ENCODE measurements around the gene NTF3. TPM values are rescaled to one million over a fixed set of nuclear protein-coding genes. Genes with fewer than 3 reads are reported as not detected.

NTF3 gene
- total RNA-seq, 1 experiment from 2014 or later: not detected

- H3K36me3 ChIP-seq: no peaks in the 10 kb centered on the region
- no peaks in the 10 kb centered on the region for H3K9me3 ChIP-seq
- DNase-seq: no peak
- H3K4me3 ChIP-seq: no peak overlapping the region
- H3K27me3 ChIP-seq: peaks cover 8% of the 10 kb centered on the region; the same call in 1 of the 2 replicates
Observed at GRCh38 chr12:5428332-5429221, 3.3 kb upstream of the NTF3 start.

- Histone ChIP-seq H3K9me3 (no peaks in the 10 kb centered on the region), H3K4me3 (no peak overlapping the region), H3K36me3 (no peaks in the 10 kb centered on the region), H3K27me3 (peaks cover 8% of the 10 kb centered on the region; the same call in 1 of the 2 replicates)
- DNase-seq: no peak
Observed at GRCh38 chr12:5429741-5430557, 2.0 kb upstream of the NTF3 start.

- no peak for DNase-seq
- H3K27me3 ChIP-seq: peaks cover 8% of the 10 kb centered on the region; the same call in 1 of the 2 replicates
- no peaks in the 10 kb centered on the region for H3K36me3 ChIP-seq
- H3K9me3 ChIP-seq: no peaks in the 10 kb centered on the region
- no peak overlapping the region; the same call in 1 of the 2 replicates for H3K4me3 ChIP-seq
Observed at GRCh38 chr12:5430641-5431603, 986 bp upstream of the NTF3 start.

GRCh38 chr12:5433081-5433844 lies 1.4 kb downstream of the NTF3 start:
- DNase-seq: no peak
- Histone ChIP-seq H3K9me3 (no peaks in the 10 kb centered on the region), H3K36me3 (no peaks in the 10 kb centered on the region), H3K27me3 (peaks cover 8% of the 10 kb centered on the region; the same call in 1 of the 2 replicates), H3K4me3 (peak overlapping the region; percentile 59)

- DNase-seq: no peak
- Histone ChIP-seq H3K9me3 (no peaks in the 10 kb centered on the region), H3K27me3 (peaks cover 8% of the 10 kb centered on the region; the same call in 1 of the 2 replicates), H3K4me3 (no peak overlapping the region; the same call in 1 of the 2 replicates), H3K36me3 (no peaks in the 10 kb centered on the region)
Observed at GRCh38 chr12:5433845-5434646, 2.1 kb downstream of the NTF3 start.

- DNase-seq: no peak
Observed at GRCh38 chr12:5434647-5435560, 3.0 kb downstream of the NTF3 start.

GRCh38 chr12:5437182-5437583 lies 5.3 kb downstream of the NTF3 start:
- DNase-seq: no peak
- H3K27me3 ChIP-seq: peaks cover 8% of the 10 kb centered on the region; the same call in 1 of the 2 replicates
- no peaks in the 10 kb centered on the region for H3K36me3 ChIP-seq
- no peak overlapping the region for H3K4me3 ChIP-seq
- no peaks in the 10 kb centered on the region for H3K9me3 ChIP-seq

More at GRCh38 chr12:5434647-5435560, 3.0 kb downstream of the NTF3 start:
- H3K27me3 ChIP-seq: peaks cover 8% of the 10 kb centered on the region; the same call in 1 of the 2 replicates
- H3K9me3 ChIP-seq: no peaks in the 10 kb centered on the region
- H3K36me3 ChIP-seq: no peaks in the 10 kb centered on the region
- H3K4me3 ChIP-seq: no peak overlapping the region

GRCh38 chr12:5437589-5437988 lies 5.7 kb downstream of the NTF3 start:
- no peaks in the 10 kb centered on the region for H3K36me3 ChIP-seq
- no peaks in the 10 kb centered on the region for H3K9me3 ChIP-seq
- H3K4me3 ChIP-seq: no peak overlapping the region
- peaks cover 7% of the 10 kb centered on the region; the same call in 1 of the 2 replicates for H3K27me3 ChIP-seq
- DNase-seq: no peak

GRCh38 chr12:5438671-5439200 lies 6.8 kb downstream of the NTF3 start:
- no peaks in the 10 kb centered on the region for H3K36me3 ChIP-seq
- no peak for DNase-seq
- H3K4me3 ChIP-seq: no peak overlapping the region
- no peaks in the 10 kb centered on the region for H3K27me3 ChIP-seq
- no peaks in the 10 kb centered on the region for H3K9me3 ChIP-seq

GRCh38 chr12:5439371-5439771 lies 7.5 kb downstream of the NTF3 start:
- Histone ChIP-seq H3K27me3 (no peaks in the 10 kb centered on the region), H3K36me3 (no peaks in the 10 kb centered on the region), H3K9me3 (no peaks in the 10 kb centered on the region), H3K4me3 (no peak overlapping the region)
- DNase-seq: no peak

GRCh38 chr12:5439788-5440300 lies 7.9 kb downstream of the NTF3 start:
- H3K4me3 ChIP-seq: no peak overlapping the region
- DNase-seq: no peak
- no peaks in the 10 kb centered on the region for H3K36me3 ChIP-seq
- H3K9me3 ChIP-seq: no peaks in the 10 kb centered on the region
- no peaks in the 10 kb centered on the region for H3K27me3 ChIP-seq

- Histone ChIP-seq H3K27me3 (no peaks in the 10 kb centered on the region), H3K4me3 (no peak overlapping the region), H3K36me3 (no peaks in the 10 kb centered on the region), H3K9me3 (no peaks in the 10 kb centered on the region)
- DNase-seq: no peak
Observed at GRCh38 chr12:5440978-5441377, 9.1 kb downstream of the NTF3 start.

- Histone ChIP-seq H3K27me3 (no peaks in the 10 kb centered on the region), H3K36me3 (no peaks in the 10 kb centered on the region), H3K4me3 (no peak overlapping the region), H3K9me3 (no peaks in the 10 kb centered on the region)
- DNase-seq: peak; percentile 52
Observed at GRCh38 chr12:5441497-5442236, 9.8 kb downstream of the NTF3 start.
